Gastrocnemius medialis (tissue), 4 donors: ENCODE data around the gene NUDCD3.

Source experiments
- CTCF ChIP-seq, 5 experiments: fragments of 450-650 bp in 3 of 5; fragments of 200-600 bp in 2 of 5; sonication (generic) in 2 of 5; IDR thresholded peaks in 4 of 5; conservative IDR thresholded peaks in 1 of 5; 1 replicate in 4 of 5; 2 replicates in 1 of 5; pipeline ENCODE4 v1.5.1; 2016 to 2019; ENCODE audit warnings: antibody characterized with exemption in 5 of 5, mild to moderate bottlenecking in 3 of 5, moderate library complexity in 3 of 5
- POLR2A ChIP-seq, 2 donors: fragments of 450-650 bp; IDR thresholded peaks; one replicate each; pipeline ENCODE4 v1.6.1; 2017; ENCODE audit warnings: antibody characterized with exemption in 2 of 2, mild to moderate bottlenecking in 2 of 2, moderate library complexity in 2 of 2

GRCh38 chr7:44539669-44540506, 49.4 kb upstream of the NUDCD3 start:
- no peak for TF ChIP-seq POLR2A (IDR thresholded peaks at IDR 0.05)
- TF ChIP-seq CTCF (IDR thresholded peaks at IDR 0.05 in 4 of 5, conservative IDR thresholded peaks at IDR 0.05 in 1 of 5), result no peak
